Transverse colon (tissue), 4 donors: ENCODE measurements around the gene DOCK6. TPM values are rescaled to one million over a fixed set of nuclear protein-coding genes. Genes with fewer than 3 reads are reported as not detected.
A peak's percentile ranks its signal among the peaks of the same experiment; 100 is the strongest.

Source experiments
- DNase-seq: peaks from one replicate; pipeline ENCODE4 v3.0.0-alpha.2; 2019
- H3K27ac ChIP-seq, 4 donors: fragments of 200-600 bp; sonication (generic); 2 replicates each; pipeline ENCODE4 v1.5.1; 2016 to 2018; ENCODE audit warnings: inconsistent platforms in 4 of 4
- H3K27me3 ChIP-seq: fragments of 200-600 bp; sonication (generic); 2 replicates; pipeline ENCODE4 v1.5.1; 2017; ENCODE audit warnings: inconsistent platforms
- H3K36me3 ChIP-seq, 4 donors: fragments of 200-600 bp; sonication (generic); 2 replicates each; pipeline ENCODE4 v1.5.1; 2017 to 2019; ENCODE audit warnings: inconsistent platforms in 4 of 4
- H3K4me1 ChIP-seq, 4 donors: fragments of 200-600 bp; sonication (generic); 2 replicates each; pipeline ENCODE4 v1.5.1; 2017 to 2020; ENCODE audit warnings: inconsistent platforms in 4 of 4
- H3K4me3 ChIP-seq, 4 donors: fragments of 200-600 bp; sonication (generic); 1 replicate in 1 of 4; 2 replicates in 3 of 4; pipeline versions ENCODE4 v1.5.1 to v1.6.1; 2017 to 2019; ENCODE audit warnings: inconsistent platforms in 4 of 4
- H3K9me3 ChIP-seq, 2 donors: fragments of 200-600 bp; sonication (generic); 2 replicates each; pipeline ENCODE4 v1.5.1; 2017 to 2019; ENCODE audit warnings: inconsistent platforms in 2 of 2
- EP300 ChIP-seq: sonication (generic); formaldehyde crosslinking; IDR thresholded peaks from one replicate; pipeline ENCODE4 v1.6.1; 2017; ENCODE audit warnings: antibody characterized with exemption, low read depth
- POLR2A ChIP-seq: fragments of 450-650 bp; IDR thresholded peaks from one replicate; pipeline ENCODE4 v1.6.1; 2016; ENCODE audit warnings: antibody characterized with exemption, mild to moderate bottlenecking, moderate library complexity
- POLR2AphosphoS5 ChIP-seq, 3 donors: sonication (generic); formaldehyde crosslinking; IDR thresholded peaks; one replicate each; pipeline ENCODE4 v1.6.1; 2016; ENCODE audit warnings: antibody characterized with exemption in 3 of 3
- WGBS, 2 donors: methylation state at CpG; one replicate each; pipeline ENCODE4 v1.1.5; 2018; ENCODE audit warnings: low coverage in 1 of 2; 5-methylcytosine and 5-hydroxymethylcytosine counted together
- in situ Hi-C, 4 donors: fragments of 200-750 bp; cut with MboI; loops; one replicate each; pipeline versions ENCODE4 v1.15.0 to v1.15.1; 2017; ENCODE audit warnings: low sequenced_read_pairs in 3 of 4, low pct_ligation_motif_present in 1 of 4, low pct_unique_long_range_greater_than_20kb in 1 of 4
- intact Hi-C: fragments of 100-400 bp; cut with DNase I; formaldehyde crosslinking; loops from one replicate; pipeline ENCODE4 v1.15.1; 2023; ENCODE audit warnings: low total_unique reads
- total RNA-seq, 4 donors: library from RNA; depleted of rRNA; stranded (reverse); fragments of >200 nt; gene quantifications; one replicate each; pipeline ENCODE4 v1.1.0, GENCODE V29; 2016
- TF ChIP-seq, protein P1 (sequence below), 5 experiments: fragments of 200-600 bp in 3 of 5; fragments of 450-650 bp in 2 of 5; sonication (generic) in 3 of 5; IDR thresholded peaks; 1 replicate in 2 of 5; 2 replicates in 3 of 5; pipeline ENCODE4 v1.5.1; 2016 to 2017; ENCODE audit warnings: antibody characterized with exemption in 5 of 5, inconsistent platforms in 3 of 5, mild to moderate bottlenecking in 2 of 5, moderate library complexity in 1 of 5

The DOCK6 gene
- total RNA-seq, 4 donors from 2014 or later = 66.4 to 268 (median 78.4) TPM

DNA sequence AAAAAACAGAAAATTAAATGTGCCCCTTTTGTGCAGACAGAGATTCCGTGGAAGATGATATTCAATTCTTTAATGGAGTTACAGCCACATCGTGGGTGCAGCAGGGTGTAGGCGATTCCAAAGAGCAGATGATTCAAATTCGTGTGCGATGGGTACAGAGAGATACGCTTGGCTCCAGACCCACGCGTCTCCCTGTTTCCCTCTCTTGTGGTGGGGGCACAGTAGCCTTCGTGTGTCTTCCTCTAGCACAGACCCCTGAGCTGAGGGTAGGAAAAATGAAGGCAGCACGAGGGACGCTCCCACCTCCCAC is 38.4 kb upstream of the DOCK6 start:
- no peak for DNase-seq
- 73 to 85% methylated on average over 3 to 11 of the region's 11 CpGs for WGBS, 2 donors
- Histone ChIP-seq H3K4me3 (no peak overlapping the region), H3K4me1 (peaks cover 0 to 18% (median 8%) of the 10 kb centered on the region in 4 donors), H3K9me3 (no peaks in the 10 kb centered on the region), H3K27me3 (peaks cover 15% of the 10 kb centered on the region), H3K27ac (no peak overlapping the region), H3K36me3 (no peaks in the 10 kb centered on the region)
- TF ChIP-seq EP300 (no peak), POLR2AphosphoS5 (IDR thresholded peaks at IDR 0.05) (no peak), POLR2A (no peak)
- TF ChIP-seq, protein P1, sequence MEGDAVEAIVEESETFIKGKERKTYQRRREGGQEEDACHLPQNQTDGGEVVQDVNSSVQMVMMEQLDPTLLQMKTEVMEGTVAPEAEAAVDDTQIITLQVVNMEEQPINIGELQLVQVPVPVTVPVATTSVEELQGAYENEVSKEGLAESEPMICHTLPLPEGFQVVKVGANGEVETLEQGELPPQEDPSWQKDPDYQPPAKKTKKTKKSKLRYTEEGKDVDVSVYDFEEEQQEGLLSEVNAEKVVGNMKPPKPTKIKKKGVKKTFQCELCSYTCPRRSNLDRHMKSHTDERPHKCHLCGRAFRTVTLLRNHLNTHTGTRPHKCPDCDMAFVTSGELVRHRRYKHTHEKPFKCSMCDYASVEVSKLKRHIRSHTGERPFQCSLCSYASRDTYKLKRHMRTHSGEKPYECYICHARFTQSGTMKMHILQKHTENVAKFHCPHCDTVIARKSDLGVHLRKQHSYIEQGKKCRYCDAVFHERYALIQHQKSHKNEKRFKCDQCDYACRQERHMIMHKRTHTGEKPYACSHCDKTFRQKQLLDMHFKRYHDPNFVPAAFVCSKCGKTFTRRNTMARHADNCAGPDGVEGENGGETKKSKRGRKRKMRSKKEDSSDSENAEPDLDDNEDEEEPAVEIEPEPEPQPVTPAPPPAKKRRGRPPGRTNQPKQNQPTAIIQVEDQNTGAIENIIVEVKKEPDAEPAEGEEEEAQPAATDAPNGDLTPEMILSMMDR (IDR thresholded peaks at IDR 0.05) = no peak
- in situ Hi-C loops = no loop called here
- intact Hi-C loops = loop anchor here (10.0 kb wide), 1 partner anchor 174 kb away; no protein-coding TSS in a partner anchor

DNA sequence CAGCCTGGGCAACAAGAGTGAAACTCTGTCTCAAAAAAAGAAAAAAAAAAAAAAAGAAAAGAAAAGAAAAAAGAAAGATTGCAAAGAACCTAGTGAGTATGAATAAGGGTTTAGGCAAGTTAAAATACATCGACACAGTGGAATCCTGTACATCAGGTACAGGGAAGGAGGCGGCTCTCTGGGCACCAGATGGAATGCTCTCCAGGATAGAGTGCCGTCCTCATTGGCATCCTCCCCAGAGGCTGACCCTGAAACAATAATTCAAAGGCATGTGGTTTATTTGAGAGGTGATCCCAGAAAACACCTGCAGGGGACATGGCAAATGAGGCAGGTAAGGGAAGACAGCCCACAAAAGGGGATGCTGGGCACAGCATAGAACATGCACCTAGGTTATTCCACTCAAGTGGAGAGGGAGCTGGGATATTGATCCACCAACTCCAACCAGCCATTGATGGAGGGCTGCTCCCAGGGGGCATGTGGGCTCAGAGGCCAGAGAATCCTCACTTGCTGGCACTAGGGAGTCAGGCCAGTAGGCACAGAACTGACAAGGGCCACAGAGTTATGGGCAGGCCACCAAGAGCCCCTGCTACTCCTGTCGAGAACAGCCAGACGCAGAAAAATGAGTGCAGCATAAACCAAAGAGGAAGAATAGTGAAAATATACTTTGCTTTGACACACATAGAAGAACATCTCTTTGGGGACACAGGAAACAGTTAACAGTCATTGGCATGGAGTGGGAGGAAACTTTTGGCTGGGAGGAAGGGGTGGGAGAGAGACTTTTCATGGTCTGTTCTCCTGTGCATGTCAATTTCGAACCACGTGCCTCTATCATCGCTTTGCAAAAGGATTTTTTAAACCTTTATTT is 37.9 kb upstream of the DOCK6 start:
- H3K4me1 ChIP-seq = peaks cover 0 to 23% (median 10%) of the 10 kb centered on the region in 4 donors
- H3K27me3 ChIP-seq = peaks cover 15% of the 10 kb centered on the region
- intact Hi-C loops = loop anchor here (10.0 kb wide), 2 partner anchors 145 to 175 kb away; no protein-coding TSS in a partner anchor
- no peak for TF ChIP-seq POLR2A
- TF ChIP-seq EP300 = no peak
- TF ChIP-seq, protein P1 (IDR thresholded peaks at IDR 0.05) = no peak
- no peak for TF ChIP-seq POLR2AphosphoS5 (IDR thresholded peaks at IDR 0.05)
- no peaks in the 10 kb centered on the region for H3K36me3 ChIP-seq
- in situ Hi-C loops = loop anchor here in 3 of 4 donors (10.0 to 25.0 kb wide), 3 partner anchors 135 to 187 kb away; partner anchors contain the start of genes ELAVL3 (in 1 of the 3), ODAD3 (in 1 of the 3) and PRKCSH (in 1 of the 3)
- WGBS, 2 donors = 76 to 78% methylated on average over 8 of the region's 8 CpGs
- no peak for DNase-seq
- no peaks in the 10 kb centered on the region for H3K9me3 ChIP-seq
- no peak overlapping the region for H3K4me3 ChIP-seq
- H3K27ac ChIP-seq = no peak overlapping the region

DNA sequence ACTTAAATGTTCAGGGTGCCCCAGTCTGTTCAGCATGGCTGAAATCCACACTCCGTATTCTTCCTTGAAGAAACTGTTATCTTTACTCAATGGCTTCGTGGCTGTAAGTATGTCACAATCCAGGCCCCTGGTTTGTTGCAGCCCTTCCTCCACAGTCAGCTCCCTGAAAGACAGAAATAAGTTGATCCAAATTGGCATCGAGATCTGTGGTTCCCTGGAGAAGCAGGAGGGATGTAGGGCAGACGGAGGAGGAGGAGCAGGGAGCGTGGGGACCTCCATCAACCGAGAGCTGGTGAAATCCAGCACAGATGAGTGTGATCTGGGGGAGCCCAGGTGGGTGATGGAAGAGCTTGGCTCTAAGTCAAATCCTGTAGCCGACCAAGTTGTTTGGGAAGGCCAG is 33.9 kb upstream of the DOCK6 start:
- in situ Hi-C loops = loop anchor here in 3 of 4 donors (10.0 to 25.0 kb wide), 3 partner anchors 139 to 191 kb away; partner anchors contain the start of genes ELAVL3 (in 1 of the 3), ODAD3 (in 1 of the 3) and PRKCSH (in 1 of the 3)

More for the DNA sequence above, 33.9 kb upstream of the DOCK6 start:
- no peaks in the 10 kb centered on the region for H3K36me3 ChIP-seq
- no peaks in the 10 kb centered on the region for H3K9me3 ChIP-seq
- no peak for DNase-seq
- 27 to 42% methylated on average over 3 to 7 of the region's 7 CpGs for WGBS, 2 donors
- intact Hi-C loops = loop anchor here (10.0 kb wide), 1 partner anchor 149 kb away; no protein-coding TSS in a partner anchor
- no peak overlapping the region for H3K4me3 ChIP-seq
- peak overlapping the region in 3 of 4 donors; percentile 1 to 53 (median 35) for H3K27ac ChIP-seq
- peaks cover 15% of the 10 kb centered on the region for H3K27me3 ChIP-seq
- TF ChIP-seq EP300 (no peak), POLR2AphosphoS5 (IDR thresholded peaks at IDR 0.05) (no peak), POLR2A (no peak)
- TF ChIP-seq, protein P1 (IDR thresholded peaks at IDR 0.05) = no peak
- peaks cover 0 to 27% (median 19%) of the 10 kb centered on the region in 4 donors for H3K4me1 ChIP-seq
